ENCODE results near the gene FECH. TPM values are rescaled to one million over a fixed set of nuclear protein-coding genes. Genes with fewer than 3 reads are reported as not detected.

Gene FECH
- total RNA-seq, 2 donors from 2014 or later = 16.5 to 19.4 TPM

DNA sequence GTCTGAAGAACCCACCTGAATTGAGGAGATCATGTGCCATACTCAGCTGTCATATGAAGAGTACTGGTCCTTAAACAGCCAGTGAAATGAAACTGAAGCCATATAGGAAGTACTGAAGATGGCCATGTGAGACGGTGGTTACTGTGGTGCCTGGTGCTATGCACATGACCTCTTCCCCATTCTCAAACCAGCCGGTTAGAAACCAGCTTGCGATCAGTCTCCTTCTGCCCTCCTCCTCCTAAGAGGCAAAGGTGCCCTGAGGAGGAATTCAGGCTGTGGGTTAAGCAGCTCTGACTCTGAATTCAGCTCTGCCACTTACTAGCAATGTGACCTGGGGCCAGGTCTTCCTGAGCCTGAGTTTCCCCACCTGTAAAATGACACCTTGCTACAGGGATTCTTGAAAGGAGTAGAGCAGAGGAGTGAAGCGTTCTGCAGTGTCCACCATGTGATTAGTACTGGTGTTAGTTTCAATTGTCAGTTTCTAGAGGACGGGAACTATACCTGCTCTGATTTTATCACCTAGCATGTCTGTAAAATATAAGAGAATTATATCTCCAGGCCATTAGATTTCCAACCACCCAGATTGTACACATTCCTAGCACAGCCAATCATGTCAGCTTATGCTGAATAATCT is 5.1 kb downstream of the FECH start:
- Histone ChIP-seq H3K9me3 (no peaks in the 10 kb centered on the region), H3K27me3 (no peaks in the 10 kb centered on the region), H3K9ac (ENCODE audit: low read depth in 2 of 2, low read length in 2 of 2) (no peak overlapping the region), H3K36me3 (no peaks in the 10 kb centered on the region), H3K4me3 (no peak overlapping the region), H3K4me1 (peaks cover 9% of the 10 kb centered on the region), H3K27ac (no peak overlapping the region)
- TF ChIP-seq CTCF (IDR thresholded peaks at IDR 0.05) = no peak
- intact Hi-C loops (cut with DNase I) = no loop called here
- DNase-seq = no peak

GRCh38 chr18:57579934-57580333 is 6.6 kb downstream of the FECH start:
- Histone ChIP-seq H3K9ac (ENCODE audit: low read depth in 2 of 2, low read length in 2 of 2) (no peak overlapping the region), H3K4me3 (no peak overlapping the region), H3K27me3 (no peaks in the 10 kb centered on the region), H3K36me3 (no peaks in the 10 kb centered on the region), H3K4me1 (no peaks in the 10 kb centered on the region), H3K9me3 (no peaks in the 10 kb centered on the region), H3K27ac (no peak overlapping the region)
- no peak for TF ChIP-seq CTCF (IDR thresholded peaks at IDR 0.05)
- no peak for DNase-seq
- intact Hi-C loops (cut with DNase I) = no loop called here

- no peak for DNase-seq
- Histone ChIP-seq H3K9me3 (no peaks in the 10 kb centered on the region), H3K27me3 (no peaks in the 10 kb centered on the region), H3K27ac (no peak overlapping the region), H3K9ac (ENCODE audit: low read depth in 2 of 2, low read length in 2 of 2) (no peak overlapping the region), H3K4me1 (no peaks in the 10 kb centered on the region), H3K36me3 (no peaks in the 10 kb centered on the region), H3K4me3 (no peak overlapping the region)
- intact Hi-C loops (cut with DNase I) = no loop called here
- no peak for TF ChIP-seq CTCF (IDR thresholded peaks at IDR 0.05)
Measured at GRCh38 chr18:57576316-57576715, 10.2 kb downstream of the FECH start.

- Histone ChIP-seq H3K4me3 (no peak overlapping the region), H3K27ac (no peak overlapping the region), H3K4me1 (no peaks in the 10 kb centered on the region), H3K9me3 (no peaks in the 10 kb centered on the region), H3K9ac (ENCODE audit: low read depth in 2 of 2, low read length in 2 of 2) (no peak overlapping the region), H3K36me3 (no peaks in the 10 kb centered on the region), H3K27me3 (no peaks in the 10 kb centered on the region)
- TF ChIP-seq CTCF (IDR thresholded peaks at IDR 0.05) = no peak
- no peak for DNase-seq
- intact Hi-C loops (cut with DNase I) = no loop called here
Measured at GRCh38 chr18:57575542-57575941, 11.0 kb downstream of the FECH start.

- H3K36me3 ChIP-seq = no peaks in the 10 kb centered on the region
- H3K27ac ChIP-seq = no peak overlapping the region
- H3K4me3 ChIP-seq = no peak overlapping the region
Measured at GRCh38 chr18:57574866-57575265, 11.6 kb downstream of the FECH start.

More at GRCh38 chr18:57574866-57575265, 11.6 kb downstream of the FECH start:
- Histone ChIP-seq H3K9me3 (no peaks in the 10 kb centered on the region), H3K4me1 (no peaks in the 10 kb centered on the region), H3K27me3 (no peaks in the 10 kb centered on the region), H3K9ac (ENCODE audit: low read depth in 2 of 2, low read length in 2 of 2) (no peak overlapping the region)
- intact Hi-C loops (cut with DNase I) = no loop called here
- no peak for DNase-seq
- TF ChIP-seq CTCF (IDR thresholded peaks at IDR 0.05) = no peak

Measured in colonic mucosa (tissue), 4 donors.